Right lung (tissue), 5 donors: Measurements from ENCODE around the gene SNX21. TPM values are rescaled to one million over a fixed set of nuclear protein-coding genes. Genes with fewer than 3 reads are reported as not detected.
A peak's percentile ranks its signal among the peaks of the same experiment; 100 is the strongest.
"Not testable (repeated sequence)": the region's sequence is repeated elsewhere in the genome, so short reads cannot be mapped to it uniquely, and the experiment has no call there.

ENCODE experiments used
- DNase-seq, 2 donors: peaks; one replicate each; pipeline ENCODE4 v3.0.0-alpha.2; 2013
- polyA plus RNA-seq, 5 donors: library from polyadenylated mRNA; unstranded; fragments of 120-200 nt; gene quantifications; one replicate each; pipeline versions ENCODE4 v1.2.1 to v1.2.3, GENCODE V29; 2013; ENCODE audit warnings: inconsistent platforms in 1 of 5, low replicate concordance in 1 of 5; ENCODE audit not compliant: insufficient read length in 5 of 5, insufficient read depth in 1 of 5

The SNX21 gene
- polyA plus RNA-seq, 5 donors: 13.0 to 22.5 (median 17.7) TPM

- DNase-seq: no peak
Measured at GRCh38 chr20:45819466-45819865, 14.1 kb upstream of the SNX21 start.

- no peak for DNase-seq
Measured at GRCh38 chr20:45821947-45822346, 11.7 kb upstream of the SNX21 start.

DNA sequence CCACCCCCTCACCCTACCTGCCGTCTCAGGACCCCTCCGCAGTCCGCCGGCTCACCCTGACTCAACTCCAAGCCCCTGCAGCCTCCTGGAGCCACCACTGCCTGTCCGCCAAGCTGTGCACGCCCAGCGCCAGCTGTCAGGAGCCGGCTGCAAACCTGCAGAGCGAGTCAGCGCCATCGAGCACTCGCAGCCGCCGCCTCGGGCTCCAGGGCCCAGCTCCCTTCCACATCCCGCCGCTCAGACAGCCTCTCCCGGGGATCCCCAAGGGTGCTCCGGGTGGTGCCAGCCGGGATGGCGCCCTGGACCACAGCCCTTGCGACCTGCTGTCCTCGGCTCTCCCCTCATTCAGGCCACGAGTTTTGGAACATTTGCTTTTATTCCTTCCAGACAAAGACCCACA is 10.7 kb upstream of the SNX21 start:
- DNase-seq: no peak

DNA sequence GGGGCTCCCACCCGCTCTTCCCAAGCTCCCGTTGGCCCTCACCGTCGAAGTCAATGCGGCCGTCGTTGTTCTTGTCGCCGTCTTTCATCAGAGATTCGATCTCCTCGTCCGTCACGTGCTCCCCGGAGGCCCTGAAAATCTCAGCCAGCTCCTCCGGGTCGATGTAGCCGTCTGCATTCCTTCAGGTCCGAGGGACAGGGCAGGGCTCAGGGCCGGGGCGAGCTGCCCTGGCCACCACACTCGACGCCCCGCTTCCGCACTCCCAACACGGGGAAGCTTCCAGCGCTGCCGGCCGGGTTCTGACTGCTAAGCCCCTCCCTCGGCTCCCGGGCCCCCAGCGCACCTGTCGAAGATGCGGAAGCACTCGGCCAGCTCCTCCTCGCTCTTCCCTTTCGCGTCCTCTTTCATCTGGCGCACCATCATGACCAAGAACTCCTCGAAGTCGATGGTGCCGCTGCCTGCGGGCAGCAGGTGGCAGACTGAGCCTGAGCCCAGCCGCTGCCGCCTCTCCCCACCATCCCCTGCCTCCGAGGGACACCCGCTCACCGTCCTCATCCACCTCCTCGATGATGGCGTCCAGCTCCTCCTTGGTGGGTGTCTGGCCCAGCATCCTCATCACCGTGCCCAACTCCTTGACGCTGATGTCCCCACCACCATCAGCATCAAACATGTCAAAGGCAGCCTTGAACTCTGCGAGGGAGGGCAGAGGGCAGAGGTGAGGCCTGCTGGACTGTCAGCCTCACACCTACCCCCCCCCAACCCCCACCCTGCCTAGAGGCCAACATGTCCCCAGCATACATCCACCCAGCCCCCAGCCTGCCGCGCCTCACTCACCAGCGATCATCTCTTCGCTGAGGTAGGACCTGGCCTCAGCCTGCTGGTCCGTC is 9.4 kb upstream of the SNX21 start:
- DNase-seq: no peak

DNA sequence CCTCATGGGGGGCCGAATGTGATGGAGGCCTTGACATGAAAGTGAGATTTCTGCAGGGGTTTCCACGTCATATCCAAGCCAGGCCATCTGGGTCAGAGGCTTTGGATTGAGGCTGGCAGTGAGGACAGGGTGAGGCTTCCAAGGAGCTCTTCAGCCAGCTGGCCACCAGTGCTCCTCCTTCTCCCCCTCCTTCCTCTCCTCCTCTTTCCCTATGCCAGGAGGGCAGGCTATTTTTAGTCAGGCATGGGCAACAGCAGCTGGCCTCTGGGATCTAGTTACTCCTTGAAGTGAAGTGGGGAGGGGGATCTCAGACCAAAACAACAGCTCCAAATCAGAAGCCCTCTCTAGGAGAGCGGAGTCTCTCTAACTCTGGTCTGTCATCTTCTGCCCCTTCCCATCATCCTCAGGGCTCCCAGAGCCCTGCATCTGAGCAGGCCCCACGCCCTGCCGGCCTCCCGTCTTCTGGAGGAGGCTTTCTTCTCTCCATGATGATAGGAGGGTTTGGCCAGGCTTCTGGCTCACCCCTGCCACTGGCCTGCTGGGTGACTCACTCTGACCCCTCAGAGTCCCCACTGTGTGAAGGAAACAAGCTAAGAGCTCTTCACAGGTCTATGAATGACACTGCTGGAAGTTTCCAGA is 7.1 kb upstream of the SNX21 start:
- DNase-seq: peak in 1 of 2 donors; percentile 34

GRCh38 chr20:45827030-45827652 is 6.5 kb upstream of the SNX21 start, which contains the start of gene TNNC2:
TNNC2 (minus strand) TSS chr20:45827312; CDS start chr20:45827248, 64 bp downstream.
- DNase-seq: no peak

GRCh38 chr20:45827712-45828111 is 5.9 kb upstream of the SNX21 start:
- no peak for DNase-seq

DNA sequence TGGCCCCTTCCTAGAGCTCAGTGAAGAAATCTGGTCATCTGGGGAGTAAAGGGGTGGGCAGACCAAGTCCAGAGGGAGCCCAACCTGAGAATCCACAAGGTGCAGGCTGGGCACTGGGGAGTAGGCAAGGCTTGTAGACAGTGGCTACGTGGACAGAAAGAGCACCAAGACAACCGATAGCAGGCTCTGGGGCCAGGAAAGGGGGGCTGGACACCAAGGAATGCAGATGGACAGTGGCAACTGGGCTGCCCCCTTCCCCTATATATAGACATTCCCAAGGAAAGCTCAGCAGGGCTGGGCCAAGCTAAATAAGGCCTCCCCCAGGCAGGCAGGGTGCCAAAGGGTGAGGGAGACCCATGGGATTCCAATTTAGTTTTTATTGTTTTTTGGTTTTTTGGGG is 5.0 kb upstream of the SNX21 start:
- DNase-seq: no peak

- not testable (repeated sequence) for DNase-seq
Measured at GRCh38 chr20:45829673-45830106, 3.9 kb upstream of the SNX21 start.

- DNase-seq: no peak
Measured at GRCh38 chr20:45832619-45833018, 980 bp upstream of the SNX21 start.

GRCh38 chr20:45833883-45834796 is 541 bp downstream of the SNX21 start:
- peak; percentile 84 to 85 for DNase-seq

- no peak for DNase-seq
Measured at GRCh38 chr20:45834797-45835161, 1.2 kb downstream of the SNX21 start.

DNA sequence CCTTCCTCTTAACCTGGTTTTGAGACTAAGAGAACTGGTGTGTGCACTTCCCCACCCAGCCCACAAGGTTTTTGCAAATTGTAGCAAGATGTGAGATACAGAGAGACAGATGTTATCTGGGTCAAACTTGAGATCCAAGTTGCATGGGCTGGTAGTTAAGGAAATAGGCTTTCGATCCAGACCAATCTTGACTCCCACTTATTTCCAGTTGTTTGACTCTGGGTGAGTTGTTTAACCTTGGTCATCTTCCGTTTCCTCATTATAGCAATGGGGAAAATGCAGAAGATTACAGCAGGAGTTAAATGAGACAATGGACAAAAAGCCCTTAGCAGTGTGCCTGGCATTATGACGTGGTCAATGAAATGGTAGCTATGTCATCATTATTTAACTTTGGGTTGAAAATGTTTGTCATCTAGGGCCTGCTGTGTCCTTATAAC is 1.7 kb downstream of the SNX21 start:
- no peak for DNase-seq

- no peak for DNase-seq
Measured at GRCh38 chr20:45835825-45836224, 2.2 kb downstream of the SNX21 start.

GRCh38 chr20:45836841-45837240 is 3.2 kb downstream of the SNX21 start:
- DNase-seq: no peak

- no peak for DNase-seq
Measured at GRCh38 chr20:45840700-45841198, 7.2 kb downstream of the SNX21 start.

DNA sequence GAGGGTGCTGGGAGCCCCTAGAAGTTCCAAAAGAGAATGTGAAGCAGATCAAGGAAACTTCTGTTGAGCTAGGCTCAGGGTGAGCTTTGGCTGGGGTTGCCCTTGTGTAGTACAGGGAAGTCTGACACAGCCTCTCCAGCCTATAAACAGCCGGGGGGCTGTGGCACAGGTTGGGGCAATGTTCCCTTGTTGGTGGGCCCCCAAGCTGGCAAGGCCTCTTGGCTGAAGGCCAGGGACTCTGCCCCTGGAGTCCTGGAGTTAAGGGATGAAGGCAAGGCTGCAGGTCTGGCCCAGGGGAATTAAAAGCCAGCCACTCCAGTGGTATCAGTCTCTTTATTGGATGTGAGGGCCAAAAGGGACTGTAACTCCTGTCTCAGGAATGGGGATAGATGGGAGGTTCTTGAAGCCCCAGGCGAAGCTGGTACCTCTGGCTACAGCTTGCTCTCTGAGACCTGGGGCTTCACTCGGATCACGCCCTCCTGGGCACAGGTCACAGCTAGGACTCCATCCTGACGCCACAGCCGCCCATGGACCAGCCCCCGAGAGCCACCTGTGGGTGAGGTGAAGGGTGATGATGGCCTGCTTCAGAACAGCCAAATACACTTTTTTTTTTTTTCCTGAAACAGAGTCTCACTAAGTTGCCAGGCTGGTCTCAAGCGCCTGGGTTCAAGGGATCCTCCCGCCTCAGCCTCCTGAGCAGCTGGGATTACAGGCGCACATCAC is 8.0 kb downstream of the SNX21 start:
- DNase-seq: no peak

- DNase-seq: no peak
Measured at GRCh38 chr20:45842169-45842812, 8.7 kb downstream of the SNX21 start.

DNA sequence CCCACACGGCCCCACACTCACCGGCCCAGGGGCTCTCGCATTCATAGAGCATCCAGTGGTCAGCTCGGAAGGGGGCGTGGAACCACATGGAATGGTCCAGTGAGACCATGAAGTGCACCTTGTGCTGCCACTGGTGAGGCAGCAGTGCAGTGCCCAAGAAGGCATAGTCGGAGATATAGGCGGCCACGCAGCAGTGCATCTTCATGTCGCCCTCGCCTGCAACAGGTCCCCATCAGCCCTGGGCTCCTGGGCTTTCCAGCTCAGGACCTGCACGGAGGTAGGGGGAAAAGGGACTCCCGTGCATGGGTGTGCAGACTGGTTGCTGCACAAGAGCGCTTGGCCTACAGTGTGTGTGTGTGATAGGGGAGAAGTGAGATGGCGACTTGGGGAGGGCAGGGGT is 9.9 kb downstream of the SNX21 start:
- no peak for DNase-seq

GRCh38 chr20:45845452-45845851 is 11.9 kb downstream of the SNX21 start:
- no peak for DNase-seq
